Upper lobe of left lung (tissue), 6 donors: ENCODE results near the gene ZNF674. TPM values are rescaled to one million over a fixed set of nuclear protein-coding genes. Genes with fewer than 3 reads are reported as not detected.

Source experiments
- ATAC-seq, 2 donors: fragments of 200-7000 bp; cut with Tn5 transposase; one replicate each; pipeline ENCODE4 v1.9.1; 2022; ENCODE audit warnings: mild to moderate bottlenecking in 2 of 2, moderate library complexity in 2 of 2; ENCODE audit not compliant: low FRiP score in 2 of 2
- DNase-seq, 2 donors: peaks; one replicate each; pipeline ENCODE4 v3.0.0-alpha.2; 2019 to 2020
- H3K27ac ChIP-seq, 4 donors: fragments of 200-600 bp; sonication (generic); one replicate each; pipeline ENCODE4 v1.5.1; 2016 to 2019
- H3K27me3 ChIP-seq, 4 donors: fragments of 200-600 bp; sonication (generic); one replicate each; pipeline ENCODE4 v1.5.1; 2017 to 2019
- H3K36me3 ChIP-seq, 4 donors: fragments of 200-600 bp; sonication (generic); one replicate each; pipeline ENCODE4 v1.5.1; 2016 to 2019
- H3K4me1 ChIP-seq, 4 donors: fragments of 200-600 bp; sonication (generic); one replicate each; pipeline ENCODE4 v1.5.1; 2018 to 2019
- H3K4me3 ChIP-seq, 4 donors: fragments of 200-600 bp; sonication (generic); one replicate each; pipeline ENCODE4 v1.5.1; 2017 to 2019; ENCODE audit warnings: mild to moderate bottlenecking in 2 of 4, moderate library complexity in 1 of 4
- H3K9me3 ChIP-seq, 4 donors: fragments of 200-600 bp; sonication (generic); one replicate each; pipeline ENCODE4 v1.5.1; 2018 to 2019
- CTCF ChIP-seq, 6 experiments: fragments of 450-650 bp in 4 of 6; fragments of 200-600 bp in 2 of 6; sonication (generic) in 2 of 6; IDR thresholded peaks; one replicate each; pipeline ENCODE4 v1.5.1; 2016 to 2019; ENCODE audit warnings: antibody characterized with exemption in 6 of 6
- EP300 ChIP-seq, 4 donors: sonication (generic); formaldehyde crosslinking; IDR thresholded peaks; one replicate each; pipeline ENCODE4 v1.5.1; 2017; ENCODE audit warnings: antibody characterized with exemption in 4 of 4, control low read depth in 2 of 4
- POLR2A ChIP-seq, 4 donors: fragments of 450-650 bp; IDR thresholded peaks; one replicate each; pipeline ENCODE4 v1.5.1; 2016 to 2017; ENCODE audit warnings: antibody characterized with exemption in 4 of 4, mild to moderate bottlenecking in 2 of 4
- POLR2AphosphoS5 ChIP-seq, 2 donors: sonication (generic); formaldehyde crosslinking; IDR thresholded peaks; one replicate each; pipeline ENCODE4 v1.5.1; 2017; ENCODE audit warnings: antibody characterized with exemption in 2 of 2
- WGBS, 2 donors: methylation state at CpG; one replicate each; pipeline ENCODE4 v1.1.5; 2017 to 2018; 5-methylcytosine and 5-hydroxymethylcytosine counted together
- total RNA-seq, 6 donors: library from RNA; depleted of rRNA in 4 of 6; stranded (reverse); fragments of >200 nt in 4 of 6; gene quantifications; one replicate each; pipeline versions ENCODE4 v1.1.0 to v1.2.1, GENCODE V29; 2016 to 2021
- donor health status: DM: no; HTN: no; CAD: no; lungs with moderate emphysema.
- donor health status: DM: no; HTN: yes; CAD: no; lungs with severe emphysema.

The ZNF674 gene
- total RNA-seq, 6 donors from 2014 or later = 3.0 to 11.5 (median 4.0) TPM

DNA sequence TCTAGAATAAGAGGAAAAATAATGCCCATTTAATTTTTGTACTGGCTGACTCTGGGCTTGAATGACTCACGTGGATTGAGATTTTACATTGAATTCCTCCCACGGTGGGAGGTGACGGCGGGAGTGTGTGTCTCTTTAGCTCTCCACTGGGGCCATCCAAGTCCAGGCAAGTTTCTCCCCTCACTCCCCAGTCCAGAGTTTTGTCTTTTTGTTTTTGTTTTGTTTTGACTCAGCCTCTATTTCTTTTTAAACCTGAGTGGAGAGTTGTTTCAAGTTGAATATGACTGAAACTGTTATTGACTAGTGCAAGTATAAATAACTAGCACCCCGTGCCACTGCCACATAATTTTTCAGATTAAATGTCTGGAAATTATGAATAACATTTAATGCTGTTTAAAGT lies 41.9 kb upstream of the ZNF674 start:
- ATAC-seq (peak in 1 of 2 donors; percentile 53), DNase-seq (no peak)
- no peaks in the 10 kb centered on the region for H3K36me3 ChIP-seq
- TF ChIP-seq CTCF (IDR thresholded peaks at IDR 0.05) (no peak), POLR2A (IDR thresholded peaks at IDR 0.05) (no peak), POLR2AphosphoS5 (IDR thresholded peaks at IDR 0.05) (no peak), EP300 (IDR thresholded peaks at IDR 0.05) (no peak)
- no peak overlapping the region for H3K4me3 ChIP-seq
- no peaks in the 10 kb centered on the region for H3K27me3 ChIP-seq
- 38 to 43% methylated on average over 3 to 5 of the region's 5 CpGs for WGBS, 2 donors
- no peaks in the 10 kb centered on the region for H3K9me3 ChIP-seq
- H3K4me1 ChIP-seq = peaks cover 11 to 20% (median 14%) of the 10 kb centered on the region in 4 donors
- peak overlapping the region in 1 of 4 donors; percentile 14 for H3K27ac ChIP-seq

DNA sequence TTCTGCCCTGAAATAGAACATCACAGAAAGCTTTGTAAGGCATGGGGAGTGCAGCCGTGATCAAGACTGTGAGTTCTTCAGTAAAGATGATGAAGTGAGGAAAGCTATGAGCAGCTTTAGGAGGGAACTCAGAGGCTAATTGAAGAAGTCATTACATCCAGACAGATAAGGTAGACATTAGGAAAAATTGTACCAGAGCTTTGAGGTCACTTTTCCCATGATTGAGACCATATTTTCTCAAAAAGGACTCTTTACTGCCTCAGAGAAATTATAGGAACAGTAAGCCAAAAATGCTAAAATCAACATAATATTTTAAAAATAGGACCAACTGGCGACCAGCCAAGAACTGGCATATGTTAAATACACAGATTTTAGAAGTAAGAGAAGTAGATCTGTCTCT lies 39.5 kb upstream of the ZNF674 start:
- H3K4me3 ChIP-seq = no peak overlapping the region
- 60 to 67% methylated on average over 2 of the region's 2 CpGs for WGBS, 2 donors
- H3K27ac ChIP-seq = no peak overlapping the region
- no peak for DNase-seq
- H3K36me3 ChIP-seq = no peaks in the 10 kb centered on the region
- ATAC-seq = no peak
- no peaks in the 10 kb centered on the region for H3K9me3 ChIP-seq
- H3K4me1 ChIP-seq = peaks cover 11 to 20% (median 14%) of the 10 kb centered on the region in 4 donors
- TF ChIP-seq EP300 (IDR thresholded peaks at IDR 0.05) (no peak), CTCF (IDR thresholded peaks at IDR 0.05) (no peak), POLR2AphosphoS5 (IDR thresholded peaks at IDR 0.05) (no peak), POLR2A (IDR thresholded peaks at IDR 0.05) (no peak)
- H3K27me3 ChIP-seq = no peaks in the 10 kb centered on the region

DNA sequence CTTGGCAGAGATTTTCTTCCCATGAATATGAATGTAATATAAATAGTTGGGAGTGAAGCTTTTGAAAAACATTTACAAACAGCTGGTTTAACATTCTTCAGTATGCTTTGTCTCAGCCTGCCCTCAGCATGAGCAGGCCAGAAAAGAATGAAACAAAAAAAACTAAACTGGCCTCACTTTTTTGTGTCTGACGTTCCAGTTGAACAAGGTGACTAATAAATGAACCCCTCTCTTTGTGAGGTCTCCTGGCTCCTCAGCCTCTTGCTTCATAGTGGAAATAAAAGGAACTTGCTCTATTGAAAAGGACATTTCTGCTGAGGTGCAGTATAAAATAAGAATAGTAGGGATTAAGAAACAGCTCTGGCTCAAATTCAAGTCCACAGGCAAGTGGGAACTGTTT lies 37.7 kb upstream of the ZNF674 start:
- TF ChIP-seq CTCF (IDR thresholded peaks at IDR 0.05) = no peak
- TF ChIP-seq POLR2A (IDR thresholded peaks at IDR 0.05) = no peak
- no peak for TF ChIP-seq EP300 (IDR thresholded peaks at IDR 0.05)
- no peak for TF ChIP-seq POLR2AphosphoS5 (IDR thresholded peaks at IDR 0.05)
- no peak overlapping the region for H3K4me3 ChIP-seq
- H3K36me3 ChIP-seq = no peaks in the 10 kb centered on the region
- no peak for DNase-seq
- H3K27ac ChIP-seq = no peak overlapping the region
- peaks cover 5 to 15% (median 9%) of the 10 kb centered on the region in 4 donors for H3K4me1 ChIP-seq
- H3K27me3 ChIP-seq = no peaks in the 10 kb centered on the region
- WGBS, 2 donors = 28 to 31% methylated on average over 1 of the region's 1 CpG
- peak in 1 of 2 donors; percentile 58 for ATAC-seq
- H3K9me3 ChIP-seq = no peaks in the 10 kb centered on the region

DNA sequence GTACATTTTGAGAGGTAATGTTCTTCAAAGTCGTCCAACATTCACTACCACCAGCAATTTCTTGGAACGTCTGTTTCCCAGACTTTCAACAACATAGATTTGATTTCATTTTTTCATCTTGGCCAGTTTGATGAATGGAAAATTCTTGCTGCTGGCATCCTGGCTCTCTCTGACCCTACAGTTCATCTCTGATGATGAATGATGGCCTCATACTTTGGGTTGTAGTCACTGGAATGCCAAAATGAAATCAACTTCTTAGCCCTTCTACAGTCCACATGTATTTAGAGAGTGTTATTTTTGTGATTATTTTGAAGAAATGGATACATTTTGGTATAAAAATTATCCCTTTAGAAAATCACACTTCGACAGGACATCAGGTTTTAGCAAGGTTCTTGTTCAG lies 37.1 kb upstream of the ZNF674 start:
- DNase-seq (no peak), ATAC-seq (no peak)
- H3K27me3 ChIP-seq = no peaks in the 10 kb centered on the region
- H3K27ac ChIP-seq = no peak overlapping the region
- peaks cover 0 to 9% (median 2%) of the 10 kb centered on the region in 4 donors for H3K4me1 ChIP-seq
- TF ChIP-seq POLR2A (IDR thresholded peaks at IDR 0.05) = no peak
- no peak for TF ChIP-seq EP300 (IDR thresholded peaks at IDR 0.05)
- no peak for TF ChIP-seq CTCF (IDR thresholded peaks at IDR 0.05)
- no peak for TF ChIP-seq POLR2AphosphoS5 (IDR thresholded peaks at IDR 0.05)
- no peak overlapping the region for H3K4me3 ChIP-seq
- no peaks in the 10 kb centered on the region for H3K36me3 ChIP-seq
- 63 to 79% methylated on average over 3 of the region's 3 CpGs for WGBS, 2 donors
- H3K9me3 ChIP-seq = no peaks in the 10 kb centered on the region

- 91 to 92% methylated on average over 6 of the region's 6 CpGs for WGBS, 2 donors
- no peaks in the 10 kb centered on the region for H3K27me3 ChIP-seq
- TF ChIP-seq POLR2A (IDR thresholded peaks at IDR 0.05) (no peak), CTCF (IDR thresholded peaks at IDR 0.05) (no peak), POLR2AphosphoS5 (IDR thresholded peaks at IDR 0.05) (no peak), EP300 (IDR thresholded peaks at IDR 0.05) (no peak)
- H3K4me3 ChIP-seq = no peak overlapping the region
- H3K9me3 ChIP-seq = no peaks in the 10 kb centered on the region
- H3K4me1 ChIP-seq = peaks cover 0 to 7% (median 4%) of the 10 kb centered on the region in 4 donors
- H3K27ac ChIP-seq = no peak overlapping the region
- H3K36me3 ChIP-seq = no peaks in the 10 kb centered on the region
- DNase-seq = no peak
- ATAC-seq = no peak
Observed at GRCh38 chrX:46580613-46581012, 35.4 kb upstream of the ZNF674 start.
